HG03175 (cell line): ENCODE measurements around the gene SYDE2.
"Not testable (repeated sequence)": the region's sequence is repeated elsewhere in the genome, so short reads cannot be mapped to it uniquely, and the experiment has no call there.

Experiments
- ATAC-seq: cut with Tn5 transposase; IDR thresholded peaks from one replicate; pipeline ENCODE4 v1.9.1; 2021; ENCODE audit warnings: mild to moderate bottlenecking, moderate library complexity; ENCODE audit not compliant: unreplicated experiment

SYDE2 gene

DNA sequence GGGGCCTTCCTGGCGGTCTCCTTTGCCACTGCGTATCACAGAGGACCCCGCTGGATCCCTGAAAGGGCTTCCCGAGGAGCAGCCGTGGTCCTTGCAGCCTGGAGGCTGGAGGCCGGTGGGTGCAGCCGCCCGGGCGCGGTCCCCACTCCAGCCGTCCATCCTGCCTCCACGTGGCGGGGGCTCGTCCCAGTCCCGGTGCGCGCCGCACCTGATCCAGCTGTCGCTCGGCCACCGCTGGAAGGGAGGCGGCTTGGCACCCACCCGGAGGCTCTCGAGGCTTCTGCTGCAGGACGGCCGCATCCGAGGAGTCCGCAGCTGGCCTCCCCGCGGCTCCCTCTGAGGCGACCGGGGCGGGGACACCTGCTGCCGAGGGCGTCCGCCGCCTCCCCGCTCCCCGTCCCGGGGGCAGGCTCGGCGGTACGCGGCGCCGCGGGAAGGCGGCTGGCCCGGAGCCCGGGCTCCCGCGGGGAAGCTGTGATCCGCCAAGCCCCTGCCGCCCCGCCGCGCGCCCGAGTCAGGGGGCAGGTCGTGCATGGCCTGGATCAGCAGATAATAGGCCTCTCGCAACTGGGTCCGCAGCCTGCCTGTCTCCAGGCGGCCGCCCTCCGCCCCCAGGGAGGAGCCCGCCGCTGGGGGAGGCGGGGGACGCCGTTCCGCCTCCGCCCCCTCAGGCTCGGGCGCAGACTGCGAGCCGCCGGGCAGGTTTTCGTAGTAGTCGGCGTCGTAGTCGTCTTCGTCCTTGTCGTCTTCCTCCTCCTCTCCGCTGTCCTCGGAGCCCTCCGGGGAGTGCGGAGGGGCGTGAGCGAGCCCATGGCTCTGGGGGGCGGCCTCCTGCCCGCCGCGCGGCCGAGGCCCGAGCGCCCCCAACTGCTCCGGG, at the start of gene SYDE2:
Gene SYDE2 (minus strand): TSS at position 554 of the 877 bp plus-strand sequence. CDS start 20 bp downstream, at position 534.
- peak; percentile 73 for ATAC-seq

- not testable (repeated sequence) for ATAC-seq
Observed at GRCh38 chr1:85249042-85249441, 48.2 kb upstream of the SYDE2 start.

DNA sequence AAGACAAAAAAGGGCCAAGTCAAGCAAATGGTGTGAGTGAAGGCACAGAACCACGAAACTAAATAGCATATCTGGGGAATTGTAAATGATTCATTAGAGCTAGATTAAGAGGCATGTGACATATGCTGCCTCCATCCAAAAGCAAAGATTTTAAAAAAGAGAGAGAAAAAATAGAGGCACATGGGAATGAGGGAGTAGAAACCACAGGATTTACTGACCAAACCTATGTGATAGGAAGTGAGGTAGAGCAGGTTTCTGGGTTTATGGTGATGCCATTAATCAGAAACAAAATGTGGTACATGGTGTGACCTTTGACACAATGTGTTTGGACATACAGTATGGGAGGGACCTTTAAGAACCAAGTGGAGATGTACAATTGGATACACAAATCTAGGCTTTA, 45.1 kb upstream of the SYDE2 start:
- ATAC-seq, result no peak

- ATAC-seq, result no peak
Observed at GRCh38 chr1:85245456-85245855, 44.6 kb upstream of the SYDE2 start.

GRCh38 chr1:85244271-85245061, 43.6 kb upstream of the SYDE2 start:
- ATAC-seq, result no peak

DNA sequence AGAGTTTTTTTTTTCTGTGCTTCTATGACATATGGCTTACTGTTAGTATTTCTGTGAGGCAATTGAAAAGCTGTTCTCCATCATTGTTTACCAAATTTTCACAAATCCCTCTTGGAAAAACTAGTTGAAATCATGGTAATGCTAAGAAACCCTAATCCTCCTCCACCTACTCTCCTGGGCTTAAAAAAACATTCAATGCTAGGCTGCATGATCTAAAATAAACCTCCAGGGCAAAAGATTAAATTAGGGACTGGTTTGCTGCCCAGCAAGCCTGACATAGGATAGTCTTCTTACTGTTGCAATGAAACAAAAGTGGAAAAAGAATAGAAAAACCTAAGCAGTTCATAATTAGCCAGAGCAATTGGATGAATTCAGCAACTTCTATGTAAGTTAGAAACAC, 42.6 kb upstream of the SYDE2 start:
- ATAC-seq, result no peak

DNA sequence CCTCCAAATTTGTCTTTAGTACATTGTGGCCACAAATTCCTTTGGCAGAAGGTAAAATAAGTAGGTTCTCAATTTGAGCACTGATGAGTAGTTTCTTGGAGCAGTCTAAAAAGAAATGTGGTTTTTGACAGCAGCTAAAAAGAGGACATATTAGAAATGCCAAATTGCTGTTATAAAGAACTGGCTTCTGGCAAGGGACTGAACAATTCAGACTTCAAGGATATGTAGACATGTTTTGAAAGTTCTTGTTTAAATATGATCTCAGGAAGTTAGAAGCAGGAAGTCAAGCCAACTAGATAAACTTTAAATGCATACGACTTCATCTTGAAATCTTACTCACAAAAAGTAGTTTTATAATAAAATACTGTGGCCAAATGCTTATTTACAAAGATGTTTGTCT, 39.8 kb upstream of the SYDE2 start:
- ATAC-seq, result no peak

DNA sequence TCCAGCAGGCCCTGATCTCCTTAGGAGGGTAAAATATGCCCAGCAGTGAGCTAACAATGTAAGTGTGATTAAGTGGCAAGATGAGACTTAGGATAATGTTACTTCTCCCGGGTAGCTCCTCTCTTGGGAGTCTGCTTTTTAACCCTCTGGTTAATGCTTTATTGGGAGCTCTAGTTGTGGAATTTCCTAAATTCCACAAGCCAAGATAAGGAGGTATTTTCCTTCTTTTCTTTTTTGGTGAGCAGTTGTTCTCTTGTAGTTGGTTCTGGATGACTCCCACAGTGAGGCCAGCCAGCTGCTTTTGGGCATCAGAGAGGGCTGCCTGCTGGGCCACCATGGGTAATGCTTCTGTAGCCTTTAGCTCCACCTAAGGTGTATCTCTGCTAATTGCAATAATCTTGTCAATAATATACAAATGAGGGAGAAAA, 39.4 kb upstream of the SYDE2 start:
- peak; percentile 65 for ATAC-seq

GRCh38 chr1:85237613-85238012, 36.8 kb upstream of the SYDE2 start:
- ATAC-seq, result no peak

DNA sequence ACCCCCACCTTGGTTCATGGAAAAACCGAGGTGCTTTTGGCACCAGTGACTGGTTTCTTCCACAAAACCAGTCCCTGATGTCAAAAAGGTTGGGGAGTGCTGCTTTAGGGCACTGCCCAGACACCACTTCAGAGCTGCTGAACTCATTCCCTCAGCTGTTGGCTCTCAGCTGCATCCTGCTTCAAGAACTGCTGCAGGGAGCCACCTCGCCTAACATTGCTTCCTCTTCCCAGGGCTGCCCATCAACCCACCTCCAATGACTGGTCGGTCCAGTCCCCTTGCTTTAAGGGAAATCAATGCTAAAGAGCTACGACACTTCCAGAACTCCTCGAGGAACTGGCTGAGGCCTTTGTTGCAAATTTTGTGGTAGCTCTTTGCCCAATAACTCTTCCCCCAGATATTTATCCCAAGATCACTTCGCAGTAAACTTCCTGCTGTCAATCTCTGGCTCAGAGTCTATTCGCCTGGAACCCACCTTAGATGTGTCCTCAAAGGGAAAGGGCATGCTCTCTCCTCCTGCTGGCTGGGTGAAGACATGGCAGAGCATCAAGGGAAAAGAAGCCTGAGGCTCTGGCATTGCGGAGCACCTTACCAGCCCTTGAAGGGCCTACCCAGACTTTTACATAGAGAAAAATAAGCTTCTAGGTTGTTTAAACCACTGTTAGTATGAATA, 29.6 kb upstream of the SYDE2 start:
- no peak for ATAC-seq

GRCh38 chr1:85229574-85230097, 28.8 kb upstream of the SYDE2 start:
- ATAC-seq, result no peak

- ATAC-seq, result no peak
Observed at GRCh38 chr1:85228972-85229371, 28.2 kb upstream of the SYDE2 start.

DNA sequence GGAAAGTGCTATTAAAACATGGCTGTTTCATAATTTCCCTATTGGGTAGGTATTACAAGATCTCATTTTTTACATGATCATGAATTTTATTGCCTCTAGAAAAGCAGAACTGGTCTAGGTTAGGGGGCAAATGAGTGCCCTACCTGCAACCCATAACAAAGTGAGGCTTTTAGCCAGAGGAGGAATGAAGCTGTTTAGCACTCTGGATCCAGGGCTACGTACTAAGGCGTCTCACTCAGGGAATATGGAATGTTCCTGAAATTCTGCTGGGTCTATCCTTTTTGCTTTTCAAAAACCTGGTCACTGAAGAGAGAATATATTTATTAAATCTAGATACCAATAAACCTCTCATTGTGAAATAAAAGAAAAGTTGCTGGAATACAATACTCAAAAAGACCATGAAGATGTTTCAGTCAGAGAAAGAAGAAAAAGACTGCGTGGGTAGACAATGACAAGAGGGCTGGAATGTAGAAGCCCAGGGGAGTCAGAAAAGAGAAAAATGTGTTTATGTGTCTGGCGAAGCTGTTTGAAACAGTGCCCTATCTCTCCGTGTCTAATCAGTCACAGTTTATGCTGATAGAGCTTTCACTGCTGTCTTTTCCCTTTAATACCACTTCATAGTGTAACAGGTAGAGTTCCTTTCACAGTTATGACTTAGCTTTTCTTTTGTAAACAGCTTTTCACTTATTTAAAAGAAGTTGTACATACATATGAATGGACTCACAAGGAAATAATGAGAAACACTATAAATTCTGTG, 25.0 kb upstream of the SYDE2 start:
- no peak for ATAC-seq

DNA sequence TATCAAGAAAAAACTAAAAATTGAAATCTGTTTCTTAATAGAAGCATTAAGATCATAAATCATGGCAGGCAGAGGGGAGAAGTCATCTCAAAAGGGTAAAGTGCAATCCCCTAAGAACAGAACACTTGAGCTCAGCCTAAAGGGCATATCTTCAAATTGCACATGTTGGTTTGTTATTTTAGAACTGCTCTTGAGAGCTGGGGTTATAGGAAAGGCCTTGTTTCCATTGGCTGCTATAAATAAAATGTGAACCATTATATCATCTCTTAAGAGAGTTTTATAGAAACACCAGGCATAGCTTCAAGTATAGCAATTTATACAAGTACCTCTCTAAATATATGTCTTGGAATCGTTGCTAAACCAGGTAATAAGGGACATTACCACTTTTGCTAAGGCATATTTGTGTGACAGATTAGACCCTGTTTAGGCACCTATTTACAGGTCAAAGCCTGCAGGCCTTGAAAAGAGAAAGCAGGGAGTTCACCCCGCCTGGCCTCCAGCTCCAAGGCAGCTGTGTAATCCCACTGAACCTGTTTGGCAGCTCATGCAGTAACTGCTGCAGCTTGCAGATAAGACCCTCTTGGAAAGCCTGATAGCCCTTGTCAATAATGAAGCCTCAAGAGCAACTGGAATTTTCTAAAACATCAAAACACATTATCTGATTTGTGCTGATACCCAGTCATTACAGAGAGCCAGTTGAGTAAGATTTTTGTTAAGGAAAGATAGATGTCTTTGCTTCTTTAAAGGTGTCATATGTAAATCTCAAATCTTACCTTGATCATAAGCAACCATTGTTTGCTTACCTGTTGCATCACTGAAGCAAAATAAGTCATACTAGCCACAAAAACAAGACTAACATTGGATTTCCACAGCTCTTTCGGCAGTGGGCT, 24.2 kb upstream of the SYDE2 start:
- no peak for ATAC-seq

- ATAC-seq, result no peak
Observed at GRCh38 chr1:85224295-85224694, 23.5 kb upstream of the SYDE2 start.

DNA sequence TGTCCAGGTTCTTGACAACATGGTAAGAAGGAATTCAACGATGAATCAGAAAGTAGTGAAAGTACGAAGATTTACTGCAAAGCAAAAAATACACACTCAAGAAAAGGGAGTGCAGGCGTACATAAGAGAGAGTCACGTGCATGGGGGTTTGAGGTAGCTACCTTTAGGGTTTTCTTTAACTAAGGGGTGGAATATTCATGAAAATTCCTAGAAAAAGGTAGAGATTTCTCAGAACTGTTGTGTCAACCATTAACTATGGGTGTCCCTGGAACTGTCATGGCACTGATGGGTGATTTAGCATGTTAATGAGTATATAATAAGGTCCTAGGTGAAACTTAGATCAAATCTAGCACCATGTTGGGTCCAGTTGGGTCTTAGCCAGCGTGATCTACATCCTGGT, 22.5 kb upstream of the SYDE2 start:
- ATAC-seq, result no peak

GRCh38 chr1:85220756-85221201, 20.0 kb upstream of the SYDE2 start:
- no peak for ATAC-seq

- ATAC-seq, result no peak
Observed at GRCh38 chr1:85219853-85220610, 19.2 kb upstream of the SYDE2 start.

- ATAC-seq, result no peak
Observed at GRCh38 chr1:85216697-85217096, 15.9 kb upstream of the SYDE2 start.
